ENCODE data around the gene HP1BP3.

Gene HP1BP3

GRCh38 chr1:20771780-20772179 lies 15.3 kb downstream of the HP1BP3 start:
- H3K27me3 ChIP-seq (ENCODE audit: low read depth, low read length), result no peaks in the 10 kb centered on the region
- H3K27ac ChIP-seq (ENCODE audit: low read length), result no peak overlapping the region
- H3K79me2 ChIP-seq (ENCODE audit: low read length), result peaks cover 5% of the 10 kb centered on the region
- H3K4me3 ChIP-seq (ENCODE audit: low read length), result no peak overlapping the region
- no peaks in the 10 kb centered on the region for H3K4me1 ChIP-seq (ENCODE audit: low read length)
- no peaks in the 10 kb centered on the region for H4K20me1 ChIP-seq (ENCODE audit: insufficient read depth, low read length)
- H3K36me3 ChIP-seq (replicated peaks; ENCODE audit: low read depth, low read length), result peaks cover 54% of the 10 kb centered on the region
- H2AFZ ChIP-seq (ENCODE audit: low read depth, low read length), result no peak overlapping the region
- no peak overlapping the region for H3K4me2 ChIP-seq (ENCODE audit: low read length)
- TF ChIP-seq CTCF (IDR thresholded peaks at IDR 0.05; ENCODE audit: low read depth, low read length) (no peak), EZH2phosphoT487 (IDR thresholded peaks at IDR 0.05; ENCODE audit: low read depth) (no peak)
- H3K9me3 ChIP-seq (ENCODE audit: insufficient read depth, low read length), result no peaks in the 10 kb centered on the region
- H3K9ac ChIP-seq (ENCODE audit: low read length), result no peak overlapping the region

- no peak for TF ChIP-seq EZH2phosphoT487 (IDR thresholded peaks at IDR 0.05; ENCODE audit: low read depth)
- TF ChIP-seq CTCF (IDR thresholded peaks at IDR 0.05; ENCODE audit: low read depth, low read length), result no peak
- Histone ChIP-seq H4K20me1 (ENCODE audit: insufficient read depth, low read length) (no peaks in the 10 kb centered on the region), H3K27me3 (ENCODE audit: low read depth, low read length) (no peaks in the 10 kb centered on the region), H3K9me3 (ENCODE audit: insufficient read depth, low read length) (no peaks in the 10 kb centered on the region), H3K4me1 (ENCODE audit: low read length) (no peaks in the 10 kb centered on the region), H3K9ac (ENCODE audit: low read length) (no peak overlapping the region), H3K79me2 (ENCODE audit: low read length) (no peaks in the 10 kb centered on the region), H3K36me3 (replicated peaks; ENCODE audit: low read depth, low read length) (peaks cover 43% of the 10 kb centered on the region), H3K27ac (ENCODE audit: low read length) (no peak overlapping the region), H3K4me3 (ENCODE audit: low read length) (no peak overlapping the region), H3K4me2 (ENCODE audit: low read length) (no peak overlapping the region), H2AFZ (ENCODE audit: low read depth, low read length) (no peak overlapping the region)
These were observed 16.6 kb downstream of the HP1BP3 start for GRCh38 chr1:20770314-20771087.

GRCh38 chr1:20767271-20767670 lies 19.8 kb downstream of the HP1BP3 start:
- H4K20me1 ChIP-seq (ENCODE audit: insufficient read depth, low read length), result peaks cover 3% of the 10 kb centered on the region; the same call in 1 of the 2 replicates
- no peaks in the 10 kb centered on the region for H3K27me3 ChIP-seq (ENCODE audit: low read depth, low read length)
- no peak overlapping the region for H3K4me2 ChIP-seq (ENCODE audit: low read length)
- H3K36me3 ChIP-seq (replicated peaks; ENCODE audit: low read depth, low read length), result peaks cover 34% of the 10 kb centered on the region
- H3K27ac ChIP-seq (ENCODE audit: low read length), result no peak overlapping the region
- H3K79me2 ChIP-seq (ENCODE audit: low read length), result no peaks in the 10 kb centered on the region
- H3K4me3 ChIP-seq (ENCODE audit: low read length), result no peak overlapping the region
- no peak overlapping the region for H2AFZ ChIP-seq (ENCODE audit: low read depth, low read length)
- H3K9ac ChIP-seq (ENCODE audit: low read length), result no peak overlapping the region
- no peaks in the 10 kb centered on the region for H3K4me1 ChIP-seq (ENCODE audit: low read length)
- TF ChIP-seq CTCF (IDR thresholded peaks at IDR 0.05; ENCODE audit: low read depth, low read length), result no peak
- TF ChIP-seq EZH2phosphoT487 (IDR thresholded peaks at IDR 0.05; ENCODE audit: low read depth), result no peak
- H3K9me3 ChIP-seq (ENCODE audit: insufficient read depth, low read length), result no peaks in the 10 kb centered on the region

- Histone ChIP-seq H2AFZ (ENCODE audit: low read depth, low read length) (no peak overlapping the region), H3K4me1 (ENCODE audit: low read length) (no peaks in the 10 kb centered on the region), H3K79me2 (ENCODE audit: low read length) (no peaks in the 10 kb centered on the region), H4K20me1 (ENCODE audit: insufficient read depth, low read length) (peaks cover 3% of the 10 kb centered on the region; the same call in 1 of the 2 replicates), H3K4me2 (ENCODE audit: low read length) (no peak overlapping the region), H3K9me3 (ENCODE audit: insufficient read depth, low read length) (no peaks in the 10 kb centered on the region), H3K27ac (ENCODE audit: low read length) (no peak overlapping the region), H3K9ac (ENCODE audit: low read length) (no peak overlapping the region), H3K36me3 (replicated peaks; ENCODE audit: low read depth, low read length) (peaks cover 22% of the 10 kb centered on the region), H3K27me3 (ENCODE audit: low read depth, low read length) (no peaks in the 10 kb centered on the region), H3K4me3 (ENCODE audit: low read length) (no peak overlapping the region)
- no peak for TF ChIP-seq EZH2phosphoT487 (IDR thresholded peaks at IDR 0.05; ENCODE audit: low read depth)
These were observed 23.7 kb downstream of the HP1BP3 start for GRCh38 chr1:20763417-20763816.
